Keratinocyte (primary cell): ENCODE data around the gene TCF7L2. TPM values are rescaled to one million over a fixed set of nuclear protein-coding genes. Genes with fewer than 3 reads are reported as not detected.

Experiments
- DNase-seq: peaks from one replicate; pipeline ENCODE4 v3.0.0-alpha.2; 2011; ENCODE audit warnings: low read depth, missing footprints, low spot score
- FAIRE-seq: peaks from 2 replicates; lab custom pipeline; 2011; peaks lifted over from hg19 to GRCh38; lab: Jason Lieb, UNC
- H2AFZ ChIP-seq: 2 replicates; pipeline ENCODE4 v1.6.0; 2012; ENCODE audit warnings: low read length, control low read depth, inconsistent platforms; ENCODE audit not compliant: control insufficient read depth
- H3K27ac ChIP-seq: 2 replicates; pipeline ENCODE4 v1.5.1; 2011; ENCODE audit warnings: low read length; ENCODE audit not compliant: control insufficient read depth, insufficient read depth
- H3K27me3 ChIP-seq: 3 replicates; pipeline ENCODE4 v1.6.0; 2011; ENCODE audit warnings: low read length; ENCODE audit not compliant: control insufficient read depth, insufficient read depth; ENCODE audit errors: extremely low read depth
- H3K36me3 ChIP-seq, 2 experiments: 2 replicates in 1 of 2; 3 replicates in 1 of 2; pipeline ENCODE4 v1.5.1; 2011; ENCODE audit warnings: low read length in 2 of 2, mild to moderate bottlenecking in 1 of 2; ENCODE audit not compliant: control insufficient read depth in 2 of 2, insufficient read depth in 2 of 2; ENCODE audit errors: extremely low read depth in 1 of 2
- H3K4me1 ChIP-seq: 3 replicates; pipeline ENCODE4 v1.5.1; 2011; ENCODE audit warnings: low read length; ENCODE audit not compliant: control insufficient read depth, insufficient read depth; ENCODE audit errors: extremely low read depth
- H3K4me2 ChIP-seq: 3 replicates; pipeline ENCODE4 v1.6.0; 2011; ENCODE audit warnings: low read depth, low read length; ENCODE audit not compliant: control insufficient read depth, insufficient read depth; ENCODE audit errors: extremely low read depth
- H3K4me3 ChIP-seq, 3 experiments: fragments of 200-600 bp in 1 of 3; sonication (generic) in 1 of 3; 2 replicates in 2 of 3; 3 replicates in 1 of 3; pipeline ENCODE4 v1.5.1; 2011 to 2016; ENCODE audit warnings: low read length in 3 of 3, mild to moderate bottlenecking in 3 of 3, control low read depth in 2 of 3, inconsistent platforms in 1 of 3, low read depth in 1 of 3, mixed read lengths in 1 of 3, mixed run types in 1 of 3, moderate library complexity in 1 of 3; ENCODE audit not compliant: control insufficient read depth in 2 of 3, insufficient read depth in 2 of 3; ENCODE audit errors: extremely low read depth in 1 of 3
- H3K79me2 ChIP-seq: 2 replicates; pipeline ENCODE4 v1.6.0; 2012; ENCODE audit warnings: low read length; ENCODE audit not compliant: control insufficient read depth, insufficient read depth
- H3K9ac ChIP-seq: 3 replicates; pipeline ENCODE4 v1.6.0; 2011; ENCODE audit warnings: low read length; ENCODE audit not compliant: control insufficient read depth, insufficient read depth; ENCODE audit errors: extremely low read depth
- H3K9me1 ChIP-seq: 3 replicates; pipeline ENCODE4 v1.6.0; 2011; ENCODE audit warnings: low read length; ENCODE audit not compliant: control insufficient read depth, insufficient read depth; ENCODE audit errors: extremely low read depth
- H3K9me3 ChIP-seq: 2 replicates; pipeline ENCODE4 v1.5.1; 2012; ENCODE audit warnings: low read depth, low read length; ENCODE audit not compliant: control insufficient read depth
- H4K20me1 ChIP-seq: 3 replicates; pipeline ENCODE4 v1.6.0; 2011; ENCODE audit warnings: low read length; ENCODE audit not compliant: control insufficient read depth, insufficient read depth; ENCODE audit errors: extremely low read depth
- CTCF ChIP-seq, 3 experiments: IDR thresholded peaks in 1 of 3; conservative IDR thresholded peaks in 1 of 3; optimal IDR thresholded peaks in 1 of 3; 2 replicates in 2 of 3; 3 replicates in 1 of 3; pipeline versions ENCODE3 to v1.5.1; 2011; ENCODE audit warnings: low read length in 3 of 3, mild to moderate bottlenecking in 3 of 3, moderate library complexity in 2 of 3, control low read depth in 1 of 3, inconsistent platforms in 1 of 3; ENCODE audit not compliant: insufficient read depth in 2 of 3; ENCODE audit errors: extremely low read depth in 1 of 3
- EZH2 ChIP-seq: IDR thresholded peaks from one replicate; pipeline ENCODE4 v1.6.1; 2012; ENCODE audit warnings: inconsistent platforms, mild to moderate bottlenecking, low read length, moderate library complexity
- dilution Hi-C: fragments of 300-500 bp; cut with MboI; formaldehyde crosslinking; loops from one replicate; pipeline ENCODE4 v1.7.0; 2020; ENCODE audit warnings: low sequenced_read_pairs; ENCODE audit not compliant: extremely low pct_ligation_motif_present
- polyA plus RNA-seq, 5 experiments: library from polyadenylated mRNA; depleted of rRNA in 3 of 5; stranded (reverse) in 3 of 5; stranded (forward) in 1 of 5; unstranded in 1 of 5; fragments of >200 nt; gene quantifications; 1 replicate in 1 of 5; 2 replicates in 3 of 5; 3 replicates in 1 of 5; pipeline versions ENCODE4 v1.2.1 to v1.2.3, GENCODE V29; 2011 to 2012; ENCODE audit warnings: missing spikeins in 2 of 5, low read depth in 1 of 5, low replicate concordance in 1 of 5

TCF7L2 gene
- polyA plus RNA-seq, 1 donor (not counting 4 experiments of a cell fraction or from before 2014, with no cell fraction given) = 2.5 TPM

GRCh38 chr10:113017376-113017775 lies 67.3 kb downstream of the TCF7L2 start:
- no peak overlapping the region for H3K4me2 ChIP-seq
- no peaks in the 10 kb centered on the region for H3K9me1 ChIP-seq
- H4K20me1 ChIP-seq = no peaks in the 10 kb centered on the region
- DNase-seq (no peak), FAIRE-seq (no peak)
- no peak overlapping the region for H3K27ac ChIP-seq
- dilution Hi-C loops = no loop called here
- H3K4me3 ChIP-seq = no peak overlapping the region
- H3K27me3 ChIP-seq = no peaks in the 10 kb centered on the region
- no peak overlapping the region for H2AFZ ChIP-seq
- H3K79me2 ChIP-seq = no peaks in the 10 kb centered on the region
- H3K9me3 ChIP-seq = no peaks in the 10 kb centered on the region
- H3K9ac ChIP-seq = no peak overlapping the region
- H3K4me1 ChIP-seq = no peaks in the 10 kb centered on the region
- no peaks in the 10 kb centered on the region for H3K36me3 ChIP-seq
- no peak for TF ChIP-seq EZH2
- TF ChIP-seq CTCF (optimal IDR thresholded peaks at IDR 0.05 in 1 of 3, IDR thresholded peaks at IDR 0.05 in 1 of 3, conservative IDR thresholded peaks at IDR 0.05 in 1 of 3; ENCODE audit: extremely low read depth in 1 of 3, insufficient read depth in 2 of 3, low read length in 3 of 3) = no peak

DNA sequence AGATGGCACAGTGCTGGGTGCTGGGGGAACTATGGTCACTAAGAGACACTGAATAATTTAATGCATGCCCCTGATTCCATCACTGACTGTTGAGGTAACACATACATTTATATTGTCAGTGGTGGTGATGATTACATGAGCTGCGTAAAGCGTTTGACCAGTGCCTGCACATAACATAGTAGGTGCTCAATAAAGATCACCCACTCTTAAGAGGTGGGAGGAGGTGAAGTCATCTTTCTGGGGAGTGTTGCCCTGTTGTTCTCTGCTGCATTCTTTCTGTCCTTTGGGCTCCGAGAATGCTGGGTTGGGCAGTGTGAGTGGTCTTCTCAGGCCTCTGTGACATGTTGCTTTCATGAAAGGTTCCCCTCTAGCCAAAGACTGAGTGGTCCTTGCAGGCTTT lies 68.0 kb downstream of the TCF7L2 start:
- Histone ChIP-seq H3K27me3 (no peaks in the 10 kb centered on the region), H3K4me1 (no peaks in the 10 kb centered on the region), H3K9ac (no peak overlapping the region), H3K27ac (no peak overlapping the region), H3K4me3 (no peak overlapping the region), H3K9me1 (no peaks in the 10 kb centered on the region), H4K20me1 (no peaks in the 10 kb centered on the region), H3K36me3 (no peaks in the 10 kb centered on the region), H3K9me3 (no peaks in the 10 kb centered on the region), H2AFZ (no peak overlapping the region), H3K4me2 (no peak overlapping the region), H3K79me2 (no peaks in the 10 kb centered on the region)
- FAIRE-seq = no peak
- no peak for DNase-seq
- TF ChIP-seq EZH2 (no peak), CTCF (optimal IDR thresholded peaks at IDR 0.05 in 1 of 3, IDR thresholded peaks at IDR 0.05 in 1 of 3, conservative IDR thresholded peaks at IDR 0.05 in 1 of 3; ENCODE audit: extremely low read depth in 1 of 3, insufficient read depth in 2 of 3, low read length in 3 of 3) (no peak)
- dilution Hi-C loops = no loop called here
